ENCODE results near the gene TPST2.

TPST2 gene

GRCh38 chr22:26581026-26581425 is 8.9 kb downstream of the TPST2 start:
- H3K4me3 ChIP-seq (ENCODE audit: low read depth, low read length), result no peak overlapping the region
- no peak overlapping the region for H3K9ac ChIP-seq
- TF ChIP-seq, protein P1, sequence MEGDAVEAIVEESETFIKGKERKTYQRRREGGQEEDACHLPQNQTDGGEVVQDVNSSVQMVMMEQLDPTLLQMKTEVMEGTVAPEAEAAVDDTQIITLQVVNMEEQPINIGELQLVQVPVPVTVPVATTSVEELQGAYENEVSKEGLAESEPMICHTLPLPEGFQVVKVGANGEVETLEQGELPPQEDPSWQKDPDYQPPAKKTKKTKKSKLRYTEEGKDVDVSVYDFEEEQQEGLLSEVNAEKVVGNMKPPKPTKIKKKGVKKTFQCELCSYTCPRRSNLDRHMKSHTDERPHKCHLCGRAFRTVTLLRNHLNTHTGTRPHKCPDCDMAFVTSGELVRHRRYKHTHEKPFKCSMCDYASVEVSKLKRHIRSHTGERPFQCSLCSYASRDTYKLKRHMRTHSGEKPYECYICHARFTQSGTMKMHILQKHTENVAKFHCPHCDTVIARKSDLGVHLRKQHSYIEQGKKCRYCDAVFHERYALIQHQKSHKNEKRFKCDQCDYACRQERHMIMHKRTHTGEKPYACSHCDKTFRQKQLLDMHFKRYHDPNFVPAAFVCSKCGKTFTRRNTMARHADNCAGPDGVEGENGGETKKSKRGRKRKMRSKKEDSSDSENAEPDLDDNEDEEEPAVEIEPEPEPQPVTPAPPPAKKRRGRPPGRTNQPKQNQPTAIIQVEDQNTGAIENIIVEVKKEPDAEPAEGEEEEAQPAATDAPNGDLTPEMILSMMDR (IDR thresholded peaks at IDR 0.05), result no peak
- H3K9me3 ChIP-seq (ENCODE audit: control insufficient read depth, low read length), result no peaks in the 10 kb centered on the region
- no peak overlapping the region for H3K27ac ChIP-seq
- H3K79me2 ChIP-seq, result no peaks in the 10 kb centered on the region
- H3K36me3 ChIP-seq (ENCODE audit: control insufficient read depth, insufficient read depth, low read length), result no peaks in the 10 kb centered on the region
- H3K4me1 ChIP-seq, result no peaks in the 10 kb centered on the region
- no peaks in the 10 kb centered on the region for H3K27me3 ChIP-seq (ENCODE audit: control insufficient read depth, insufficient read depth, low read length)
- no peak overlapping the region for H3K4me2 ChIP-seq (ENCODE audit: low read length)
- H2AFZ ChIP-seq, result no peak overlapping the region

- Histone ChIP-seq H3K9me3 (ENCODE audit: control insufficient read depth, low read length) (no peaks in the 10 kb centered on the region), H2AFZ (no peak overlapping the region), H3K4me3 (ENCODE audit: low read depth, low read length) (no peak overlapping the region), H3K9ac (no peak overlapping the region), H3K4me1 (no peaks in the 10 kb centered on the region), H3K79me2 (no peaks in the 10 kb centered on the region), H3K27me3 (ENCODE audit: control insufficient read depth, insufficient read depth, low read length) (no peaks in the 10 kb centered on the region), H3K4me2 (ENCODE audit: low read length) (no peak overlapping the region), H3K27ac (no peak overlapping the region), H3K36me3 (ENCODE audit: control insufficient read depth, insufficient read depth, low read length) (no peaks in the 10 kb centered on the region)
- TF ChIP-seq, protein P1 (IDR thresholded peaks at IDR 0.05), result no peak
These were observed 9.5 kb downstream of the TPST2 start for GRCh38 chr22:26580240-26580962.

DNA sequence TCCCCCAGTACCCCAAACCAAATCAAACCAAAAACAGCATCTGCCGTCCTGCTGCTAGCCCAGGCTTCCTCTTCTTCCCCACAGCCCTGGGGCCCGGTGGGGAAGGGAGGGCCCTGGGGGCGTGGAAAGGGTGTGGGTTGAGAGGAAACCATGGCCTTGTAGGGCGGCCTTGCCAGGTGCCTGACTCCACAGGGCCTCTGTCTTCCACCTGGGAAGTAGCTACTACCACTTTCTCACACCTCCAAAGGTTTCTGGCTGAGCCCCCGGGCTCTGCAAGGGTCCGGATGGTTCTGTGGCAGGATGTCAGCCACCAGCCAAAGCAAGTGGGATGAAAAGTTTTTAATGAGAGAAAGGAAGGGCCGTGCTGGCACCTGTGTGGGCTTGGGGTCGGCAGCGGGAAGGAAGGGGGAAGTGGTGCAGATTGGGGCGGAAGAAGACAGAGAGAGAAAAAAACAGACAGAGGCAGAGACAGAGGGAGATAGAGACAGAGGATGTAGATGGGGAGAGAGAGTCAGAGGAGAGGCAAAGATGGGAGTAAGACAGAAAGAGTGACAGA is 10.5 kb downstream of the TPST2 start:
- Histone ChIP-seq H3K4me2 (ENCODE audit: low read length) (no peak overlapping the region), H3K27me3 (ENCODE audit: control insufficient read depth, insufficient read depth, low read length) (no peaks in the 10 kb centered on the region), H3K79me2 (no peaks in the 10 kb centered on the region), H3K9me3 (ENCODE audit: control insufficient read depth, low read length) (no peaks in the 10 kb centered on the region), H3K27ac (no peak overlapping the region), H3K4me3 (ENCODE audit: low read depth, low read length) (no peak overlapping the region), H3K36me3 (ENCODE audit: control insufficient read depth, insufficient read depth, low read length) (no peaks in the 10 kb centered on the region), H3K4me1 (no peaks in the 10 kb centered on the region), H3K9ac (no peak overlapping the region), H2AFZ (no peak overlapping the region)
- TF ChIP-seq, protein P1 (IDR thresholded peaks at IDR 0.05), result no peak

GRCh38 chr22:26577081-26577480 is 12.9 kb downstream of the TPST2 start:
- H3K4me2 ChIP-seq (ENCODE audit: low read length), result no peak overlapping the region
- TF ChIP-seq, protein P1 (IDR thresholded peaks at IDR 0.05), result no peak
- H3K27ac ChIP-seq, result no peak overlapping the region
- no peaks in the 10 kb centered on the region for H3K9me3 ChIP-seq (ENCODE audit: control insufficient read depth, low read length)
- no peaks in the 10 kb centered on the region for H3K79me2 ChIP-seq
- no peak overlapping the region for H2AFZ ChIP-seq
- H3K36me3 ChIP-seq (ENCODE audit: control insufficient read depth, insufficient read depth, low read length), result no peaks in the 10 kb centered on the region
- no peak overlapping the region for H3K9ac ChIP-seq
- H3K4me3 ChIP-seq (ENCODE audit: low read depth, low read length), result no peak overlapping the region
- H3K4me1 ChIP-seq, result no peaks in the 10 kb centered on the region
- H3K27me3 ChIP-seq (ENCODE audit: control insufficient read depth, insufficient read depth, low read length), result no peaks in the 10 kb centered on the region

Measured in parathyroid adenoma (tissue), 2 donors.